K562 (cell line): ENCODE measurements around the gene KMO.

ENCODE experiments used
- KAT7 ChIP-seq: sonication (generic); formaldehyde crosslinking; IDR thresholded peaks from 2 replicates; pipeline ENCODE4 v1.8.0; 2022; ENCODE audit warnings: missing genetic modification reagents, mild to moderate bottlenecking, borderline replicate concordance
- MYC ChIP-seq, 2 experiments: fragments of 250-450 bp in 1 of 2; sonication (Bioruptor Pico) in 1 of 2; IDR thresholded peaks; 2 replicates each; pipeline versions ENCODE4 v1.5.1 to v1.6.1; 2012 to 2021; ENCODE audit warnings: low read depth in 2 of 2, borderline replicate concordance in 1 of 2, improper control_type of control experiment in 1 of 2, low read length in 1 of 2, mild to moderate bottlenecking in 1 of 2, moderate library complexity in 1 of 2
- POLR2A ChIP-seq: fragments of 450-650 bp; conservative IDR thresholded peaks from 2 replicates; pipeline ENCODE4 v1.6.1; 2016
- SIRT6 ChIP-seq: IDR thresholded peaks from one replicate; pipeline ENCODE4 v1.6.1; 2012; ENCODE audit warnings: low read depth, mild to moderate bottlenecking, control low read depth, inconsistent platforms, low read length, moderate library complexity
- TCF7L2 ChIP-seq: fragments of 150-350 bp; IDR thresholded peaks from 2 replicates; pipeline ENCODE4 v1.6.1; 2016; ENCODE audit warnings: low read depth, mild to moderate bottlenecking, low read length, moderate library complexity

DNA sequence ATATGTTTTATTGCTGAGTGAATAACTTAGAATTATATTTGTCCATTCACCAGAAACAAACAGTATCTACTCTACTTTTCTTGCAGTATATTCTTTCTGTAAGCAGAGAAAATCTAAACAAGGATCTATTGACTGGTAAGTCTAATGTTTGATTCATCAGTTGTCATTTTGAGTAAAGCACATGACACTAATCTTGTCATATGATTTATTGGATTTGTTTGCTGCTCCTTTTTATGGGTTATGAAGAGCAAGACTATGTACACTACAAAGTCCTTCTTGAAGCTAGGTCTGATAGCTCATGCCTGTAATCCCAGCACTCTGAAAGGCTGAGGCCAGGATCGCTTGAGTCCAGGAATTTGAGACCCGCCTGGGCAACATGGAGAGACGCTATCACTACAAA is 23.3 kb downstream of the KMO start:
- no peak for TF ChIP-seq KAT7 (CRISPR knock-in tag)
- no peak for TF ChIP-seq MYC (IDR thresholded peaks at IDR 0.05; ENCODE audit: low read depth, low read length)
- no peak for TF ChIP-seq MYC (CRISPR knock-in tag; IDR thresholded peaks at IDR 0.05; ENCODE audit: borderline replicate concordance, low read depth)
- TF ChIP-seq TCF7L2: no peak
- no peak for TF ChIP-seq SIRT6
- TF ChIP-seq POLR2A: no peak
